B cell (primary cell): ENCODE measurements around the gene DDA1.

Experiments used
- CTCF ChIP-seq: fragments of 200-600 bp; IDR thresholded peaks from one replicate; pipeline ENCODE4 v1.8.0; 2022; ENCODE audit warnings: antibody characterized with exemption, mild to moderate bottlenecking
- EZH2 ChIP-seq: IDR thresholded peaks from 2 replicates; pipeline ENCODE4 v1.6.1; 2012; ENCODE audit warnings: borderline replicate concordance, low read depth, mild to moderate bottlenecking, moderate library complexity, low read length; ENCODE audit not compliant: insufficient read depth, poor library complexity, severe bottlenecking

DNA sequence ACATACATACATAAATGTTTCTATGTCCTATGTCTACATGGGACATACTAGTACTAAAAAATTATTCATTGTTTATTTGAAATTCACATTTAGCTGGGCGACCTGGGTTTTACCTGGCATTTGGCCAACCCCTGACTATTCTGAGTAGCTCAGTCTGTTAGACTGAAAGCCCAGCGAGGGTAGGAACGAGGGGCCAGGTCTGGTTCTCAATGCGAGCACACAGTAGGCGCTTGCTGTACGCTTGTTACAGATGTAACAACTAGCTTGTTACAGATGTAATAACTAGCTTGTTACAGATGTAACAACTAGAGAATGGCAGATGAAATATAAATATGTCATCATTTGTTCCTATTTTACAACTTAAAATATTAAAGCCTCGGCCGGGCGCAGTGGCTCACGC, 26.2 kb downstream of the DDA1 start:
- no peak for TF ChIP-seq EZH2
- no peak for TF ChIP-seq CTCF
